ENCODE measurements around the gene LAMC1. TPM values are rescaled to one million over a fixed set of nuclear protein-coding genes. Genes with fewer than 3 reads are reported as not detected.

LAMC1 gene
- total RNA-seq, 4 donors from 2014 or later = 26.3 to 275 (median 60.0) TPM

- TF ChIP-seq POLR2A (IDR thresholded peaks at IDR 0.05) (no peak), CTCF (IDR thresholded peaks at IDR 0.05) (no peak)
- no peak for DNase-seq
- Histone ChIP-seq H3K4me1 (peaks cover 0 to 38% (median 5%) of the 10 kb centered on the region in 3 donors), H3K36me3 (no peaks in the 10 kb centered on the region), H3K27ac (no peak overlapping the region), H3K27me3 (no peaks in the 10 kb centered on the region), H3K9me3 (no peaks in the 10 kb centered on the region), H3K4me3 (no peak overlapping the region)
- intact Hi-C loops (cut with DNase I) = no loop called here
- 67 to 75% methylated on average over 2 of the region's 2 CpGs for WGBS, 2 donors
Measured at GRCh38 chr1:183087001-183087400, 63.8 kb downstream of the LAMC1 start.

GRCh38 chr1:183089025-183089639 is 65.9 kb downstream of the LAMC1 start:
- intact Hi-C loops (cut with DNase I) = no loop called here
- no peak for DNase-seq
- H3K27ac ChIP-seq = peak overlapping the region in 1 of 4 donors; percentile 41

GRCh38 chr1:183090391-183091006 is 67.3 kb downstream of the LAMC1 start:
- no peak for DNase-seq
- Histone ChIP-seq H3K36me3 (no peaks in the 10 kb centered on the region), H3K27ac (peak overlapping the region in 3 of 4 donors; percentile 45 to 64 (median 45)), H3K9me3 (no peaks in the 10 kb centered on the region), H3K27me3 (no peaks in the 10 kb centered on the region), H3K4me1 (peaks cover 0 to 59% (median 5%) of the 10 kb centered on the region in 3 donors), H3K4me3 (no peak overlapping the region)
- 50 to 54% methylated on average over 5 of the region's 5 CpGs for WGBS, 2 donors
- intact Hi-C loops (cut with DNase I) = no loop called here
- TF ChIP-seq CTCF (IDR thresholded peaks at IDR 0.05) (no peak), POLR2A (IDR thresholded peaks at IDR 0.05) (no peak)

More at GRCh38 chr1:183089025-183089639, 65.9 kb downstream of the LAMC1 start:
- Histone ChIP-seq H3K4me1 (peaks cover 0 to 54% (median 5%) of the 10 kb centered on the region in 3 donors), H3K36me3 (no peaks in the 10 kb centered on the region), H3K9me3 (no peaks in the 10 kb centered on the region), H3K4me3 (no peak overlapping the region), H3K27me3 (no peaks in the 10 kb centered on the region)
- WGBS, 2 donors = 65 to 78% methylated on average over 3 of the region's 3 CpGs
- no peak for TF ChIP-seq CTCF (IDR thresholded peaks at IDR 0.05)
- TF ChIP-seq POLR2A (IDR thresholded peaks at IDR 0.05) = no peak

- Histone ChIP-seq H3K9me3 (no peaks in the 10 kb centered on the region), H3K4me3 (no peak overlapping the region), H3K4me1 (peaks cover 0 to 66% (median 5%) of the 10 kb centered on the region in 3 donors), H3K27ac (peak overlapping the region in 2 of 4 donors; percentile 45 to 64), H3K36me3 (no peaks in the 10 kb centered on the region), H3K27me3 (no peaks in the 10 kb centered on the region)
- no peak for TF ChIP-seq POLR2A (IDR thresholded peaks at IDR 0.05)
- no peak for TF ChIP-seq CTCF (IDR thresholded peaks at IDR 0.05)
- WGBS, 2 donors = 45 to 63% methylated on average over 2 of the region's 2 CpGs
- no peak for DNase-seq
- intact Hi-C loops (cut with DNase I) = no loop called here
Measured at GRCh38 chr1:183091181-183091580, 68.0 kb downstream of the LAMC1 start.

- H3K36me3 ChIP-seq = no peaks in the 10 kb centered on the region
- 85 to 90% methylated on average over 2 of the region's 2 CpGs for WGBS, 2 donors
- no peak overlapping the region for H3K4me3 ChIP-seq
- H3K9me3 ChIP-seq = no peaks in the 10 kb centered on the region
- DNase-seq = no peak
- TF ChIP-seq CTCF (IDR thresholded peaks at IDR 0.05) = no peak
- intact Hi-C loops (cut with DNase I) = no loop called here
- no peaks in the 10 kb centered on the region for H3K27me3 ChIP-seq
- H3K4me1 ChIP-seq = peaks cover 0 to 78% (median 9%) of the 10 kb centered on the region in 3 donors
- H3K27ac ChIP-seq = no peak overlapping the region
Measured at GRCh38 chr1:183092350-183092749, 69.1 kb downstream of the LAMC1 start.
